Naive thymus-derived CD8-positive, alpha-beta T cell (primary cell): Measurements from ENCODE around the gene PCDHGA7. TPM values are rescaled to one million over a fixed set of nuclear protein-coding genes. Genes with fewer than 3 reads are reported as not detected.
"Not testable (repeated sequence)": the region's sequence is repeated elsewhere in the genome, so short reads cannot be mapped to it uniquely, and the experiment has no call there.

ENCODE experiments used
- ATAC-seq, 2 donors: fragments of 150-1000 bp; cut with Tn5 transposase in 1 of 2; sonication (Bioruptor Pico), chemical (Tn5 transposase) in 1 of 2; 1 replicate in 1 of 2; 2 replicates in 1 of 2; pipeline ENCODE4 v1.10.0; 2021; ENCODE audit warnings: mild to moderate bottlenecking in 2 of 2, moderate library complexity in 2 of 2
- POLR2A ChIA-PET: fragments of 350-600 bp; sonication (Branson Sonifier 250); formaldehyde crosslinking; loops from one replicate; lab custom pipeline; 2021; ENCODE audit warnings: antibody characterized with exemption; lab: Charles Lee
- DNase-seq, 10 donors: peaks; one replicate each; pipeline versions ENCODE4 v3.0.0 to v3.0.0-alpha.2; 2020 to 2022
- H3K27ac Mint-ChIP-seq, 10 donors: one replicate each; pipeline ENCODE4 v1.8.0; 2020 to 2022; ENCODE audit warnings: mild to moderate bottlenecking in 10 of 10, mixed read lengths in 10 of 10, moderate library complexity in 4 of 10, inconsistent platforms in 1 of 10
- H3K27me3 Mint-ChIP-seq, 5 donors: one replicate each; pipeline ENCODE4 v1.8.0; 2021 to 2022; ENCODE audit warnings: mixed read lengths in 5 of 5
- H3K36me3 Mint-ChIP-seq, 3 donors: one replicate each; pipeline ENCODE4 v1.8.0; 2020 to 2022; ENCODE audit warnings: mixed read lengths in 3 of 3, mild to moderate bottlenecking in 2 of 3, inconsistent platforms in 1 of 3
- H3K4me1 Mint-ChIP-seq, 4 donors: one replicate each; pipeline ENCODE4 v1.8.0; 2021 to 2022; ENCODE audit warnings: mixed read lengths in 4 of 4
- H3K4me3 Mint-ChIP-seq, 10 donors: one replicate each; pipeline ENCODE4 v1.8.0; 2020 to 2022; ENCODE audit warnings: mild to moderate bottlenecking in 10 of 10, mixed read lengths in 10 of 10, moderate library complexity in 6 of 10, inconsistent platforms in 1 of 10
- H3K9me3 Mint-ChIP-seq, 9 donors: one replicate each; pipeline ENCODE4 v1.8.0; 2020 to 2022; ENCODE audit warnings: mixed read lengths in 9 of 9, mild to moderate bottlenecking in 3 of 9, inconsistent platforms in 1 of 9, moderate library complexity in 1 of 9
- polyA plus RNA-seq, 3 donors: library from polyadenylated mRNA; unstranded; fragments of 300-500 nt; fragmentation: Illumina TruSeq; gene quantifications; one replicate each; pipeline ENCODE4 v1.2.3, GENCODE V29; 2021
- total RNA-seq, 8 experiments: library from RNA in 2 of 8; stranded (reverse) in 2 of 8; gene quantifications; one replicate each; pipeline ENCODE4 v1.2.3 and lab custom pipeline; 2021 to 2026

The PCDHGA7 gene
- total and polyA plus RNA-seq, 5 experiments from 2014 or later = 0.33 to 0.42 TPM; not detected in 3

DNA sequence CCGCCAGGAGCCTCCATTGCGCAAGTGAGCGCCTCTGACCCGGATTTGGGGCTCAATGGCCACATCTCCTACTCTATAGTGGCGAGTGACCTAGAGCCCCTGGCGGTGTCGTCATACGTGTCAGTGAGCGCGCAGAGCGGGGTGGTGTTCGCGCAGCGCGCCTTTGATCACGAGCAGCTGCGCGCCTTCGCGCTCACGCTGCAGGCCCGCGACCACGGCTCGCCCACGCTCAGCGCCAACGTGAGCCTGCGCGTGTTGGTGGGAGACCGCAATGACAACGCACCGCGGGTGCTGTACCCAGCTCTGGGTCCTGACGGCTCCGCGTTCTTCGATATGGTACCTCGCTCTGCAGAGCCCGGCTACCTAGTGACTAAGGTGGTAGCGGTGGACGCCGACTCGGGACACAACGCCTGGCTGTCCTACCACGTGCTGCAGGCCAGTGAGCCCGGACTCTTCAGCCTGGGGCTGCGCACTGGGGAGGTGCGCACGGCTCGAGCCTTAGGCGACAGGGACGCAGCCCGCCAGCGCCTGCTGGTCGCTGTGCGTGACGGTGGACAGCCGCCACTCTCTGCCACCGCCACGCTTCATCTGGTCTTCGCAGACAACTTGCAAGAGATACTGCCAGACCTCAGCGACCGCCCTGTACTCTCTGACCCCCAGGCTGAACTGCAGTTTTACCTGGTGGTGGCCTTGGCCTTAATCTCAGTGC, 27.2 kb downstream of the PCDHGA7 start:
- POLR2A ChIA-PET = no interaction called here
- H3K27ac Mint-ChIP-seq = no peak overlapping the region
- peaks cover 0 to 68% (median 44%) of the 10 kb centered on the region in 9 donors for H3K9me3 Mint-ChIP-seq
- H3K36me3 Mint-ChIP-seq = peaks cover 10 to 48% (median 24%) of the 10 kb centered on the region in 3 donors
- peaks cover 49 to 78% (median 67%) of the 10 kb centered on the region in 5 donors for H3K27me3 Mint-ChIP-seq
- H3K4me1 Mint-ChIP-seq = peaks cover 9 to 21% (median 13%) of the 10 kb centered on the region in 4 donors
- H3K4me3 Mint-ChIP-seq = peak overlapping the region in 1 of 10 donors; percentile 63
- no peak for DNase-seq
- no peak for ATAC-seq

DNA sequence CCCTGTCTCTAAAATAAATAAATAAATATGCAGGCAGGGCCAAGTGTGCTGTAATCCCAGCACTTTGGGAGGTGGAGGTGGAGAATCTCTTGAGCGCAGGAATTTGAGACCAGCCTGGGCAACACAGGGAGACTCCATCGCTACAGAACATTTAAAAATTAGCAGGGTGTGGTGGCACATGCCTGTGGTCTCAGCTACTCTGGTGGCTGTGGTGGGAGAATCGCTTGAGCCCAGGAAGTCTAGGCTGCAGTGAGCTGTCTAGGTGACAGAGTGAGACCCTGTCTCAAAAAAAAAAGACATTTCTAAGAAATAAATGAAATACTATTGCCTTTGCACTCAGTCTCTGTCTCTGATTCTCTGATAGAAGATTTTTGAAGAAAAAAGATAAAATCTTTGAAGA, 29.0 kb downstream of the PCDHGA7 start:
- DNase-seq (no peak), ATAC-seq (no peak)
- Mint-ChIP-seq H3K4me1 (peaks cover 9 to 21% (median 13%) of the 10 kb centered on the region in 4 donors), H3K27me3 (peaks cover 45 to 77% (median 64%) of the 10 kb centered on the region in 5 donors), H3K4me3 (no peak overlapping the region), H3K36me3 (peaks cover 14 to 46% (median 23%) of the 10 kb centered on the region in 3 donors), H3K27ac (peak overlapping the region in 1 of 10 donors; percentile 50), H3K9me3 (peaks cover 0 to 65% (median 40%) of the 10 kb centered on the region in 9 donors)
- POLR2A ChIA-PET = no interaction called here

DNA sequence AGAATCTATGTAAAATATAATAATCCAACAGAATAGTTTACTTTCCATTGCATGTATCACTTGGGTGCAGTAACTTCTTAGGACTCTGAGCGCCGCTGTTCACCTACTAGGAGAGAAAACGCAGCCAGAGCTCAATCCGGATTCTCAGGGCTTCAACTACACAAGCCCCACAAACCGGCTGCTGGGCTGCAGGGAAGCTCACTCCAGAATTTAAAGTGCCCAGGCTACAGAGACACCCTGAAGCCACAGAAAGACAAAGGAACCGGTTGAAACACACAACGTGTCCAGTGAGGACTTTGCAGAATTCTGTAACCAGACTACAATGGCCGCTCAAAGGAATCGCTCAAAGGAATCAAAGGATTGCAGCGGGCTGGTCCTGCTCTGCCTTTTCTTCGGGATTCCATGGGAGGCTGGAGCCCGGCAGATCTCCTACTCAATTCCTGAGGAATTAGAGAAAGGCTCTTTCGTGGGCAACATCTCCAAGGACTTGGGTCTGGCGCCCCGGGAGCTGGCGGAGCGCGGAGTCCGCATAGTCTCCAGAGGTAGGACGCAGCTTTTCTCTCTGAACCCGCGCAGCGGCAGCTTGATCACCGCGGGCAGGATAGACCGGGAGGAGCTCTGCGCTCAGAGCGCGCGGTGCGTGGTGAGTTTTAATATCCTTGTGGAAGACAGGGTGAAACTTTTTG, 30.5 kb downstream of the PCDHGA7 start, which contains the start of gene PCDHGA10:
PCDHGA10 (plus strand) TSS at position 134 of the 686 bp plus-strand sequence; CDS start at position 323, 189 bp downstream.
- peaks cover 17 to 44% (median 23%) of the 10 kb centered on the region in 3 donors for H3K36me3 Mint-ChIP-seq
- H3K9me3 Mint-ChIP-seq = peaks cover 0 to 63% (median 43%) of the 10 kb centered on the region in 9 donors
- H3K27ac Mint-ChIP-seq = peak within 1 kb of the TSS in 3 of 10 donors; percentile 46 to 76 (median 50)
- ATAC-seq (peak; percentile 77 to 78), DNase-seq (peak in 9 of 10 donors; percentile 16 to 72 (median 48))
- H3K4me1 Mint-ChIP-seq = peaks cover 10 to 24% (median 15%) of the 10 kb centered on the region in 4 donors
- peak within 1 kb of the TSS; percentile 78 to 91 (median 90) for H3K4me3 Mint-ChIP-seq
- POLR2A ChIA-PET = interaction anchor here (1.6 kb wide), 1 partner anchor 93 kb away, joined by 4 read pairs; the partner anchor contains the start of gene TAF7
- peaks cover 46 to 73% (median 64%) of the 10 kb centered on the region in 5 donors for H3K27me3 Mint-ChIP-seq

DNA sequence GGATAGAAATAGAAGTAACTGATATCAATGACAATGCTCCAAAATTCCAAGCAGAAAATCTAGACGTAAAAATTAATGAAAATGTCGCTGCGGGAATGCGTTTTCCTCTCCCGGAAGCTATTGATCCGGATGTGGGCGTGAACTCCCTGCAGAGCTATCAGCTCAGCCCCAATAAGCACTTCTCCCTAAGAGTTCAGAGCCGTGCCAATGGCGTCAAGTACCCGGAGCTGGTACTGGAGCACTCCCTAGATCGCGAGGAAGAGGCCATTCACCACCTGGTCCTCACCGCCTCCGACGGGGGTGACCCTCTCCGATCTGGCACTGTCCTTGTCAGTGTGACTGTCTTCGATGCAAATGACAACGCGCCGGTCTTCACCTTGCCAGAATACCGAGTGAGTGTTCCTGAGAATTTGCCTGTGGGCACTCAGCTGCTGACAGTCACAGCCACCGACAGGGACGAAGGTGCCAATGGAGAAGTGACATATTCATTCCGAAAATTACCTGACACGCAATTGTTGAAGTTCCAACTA, 31.1 kb downstream of the PCDHGA7 start:
- ATAC-seq = no peak
- peak overlapping the region in 3 of 10 donors; percentile 44 to 76 (median 46) for H3K27ac Mint-ChIP-seq
- POLR2A ChIA-PET = interaction anchor here (1.6 kb wide), 1 partner anchor 93 kb away, joined by 4 read pairs; the partner anchor contains the start of gene TAF7
- peaks cover 9 to 24% (median 16%) of the 10 kb centered on the region in 4 donors for H3K4me1 Mint-ChIP-seq
- H3K36me3 Mint-ChIP-seq = peaks cover 22 to 44% (median 23%) of the 10 kb centered on the region in 3 donors
- H3K4me3 Mint-ChIP-seq = peak overlapping the region; percentile 78 to 91 (median 90)
- DNase-seq = no peak
- H3K9me3 Mint-ChIP-seq = peaks cover 0 to 63% (median 43%) of the 10 kb centered on the region in 9 donors
- peaks cover 48 to 73% (median 65%) of the 10 kb centered on the region in 5 donors for H3K27me3 Mint-ChIP-seq

DNA sequence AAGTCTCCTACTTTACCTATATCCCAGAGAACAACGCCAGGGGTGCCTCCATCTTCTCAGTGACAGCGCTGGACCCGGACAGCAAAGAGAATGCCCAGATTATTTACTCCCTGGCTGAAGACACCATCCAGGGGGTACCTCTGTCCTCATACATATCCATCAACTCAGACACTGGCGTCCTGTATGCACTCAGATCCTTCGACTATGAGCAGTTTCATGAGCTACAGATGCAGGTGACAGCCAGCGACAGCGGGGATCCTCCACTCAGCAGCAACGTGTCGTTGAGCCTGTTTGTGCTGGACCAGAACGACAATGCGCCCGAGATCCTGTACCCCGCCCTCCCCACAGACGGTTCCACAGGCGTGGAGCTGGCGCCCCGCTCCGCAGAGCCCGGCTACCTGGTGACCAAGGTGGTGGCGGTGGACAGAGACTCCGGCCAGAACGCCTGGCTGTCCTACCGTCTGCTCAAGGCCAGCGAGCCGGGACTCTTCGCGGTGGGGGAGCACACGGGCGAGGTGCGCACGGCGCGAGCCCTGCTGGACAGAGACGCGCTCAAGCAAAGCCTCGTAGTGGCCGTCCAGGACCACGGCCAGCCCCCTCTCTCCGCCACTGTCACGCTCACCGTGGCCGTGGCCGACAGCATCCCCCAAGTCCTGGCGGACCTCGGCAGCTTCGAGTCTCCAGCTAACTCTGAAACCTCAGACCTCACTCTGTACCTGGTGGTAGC, 32.2 kb downstream of the PCDHGA7 start:
- H3K4me3 Mint-ChIP-seq = peak overlapping the region in 8 of 10 donors; percentile 0 to 81 (median 36)
- ATAC-seq, H3K27ac Mint-ChIP-seq, DNase-seq, POLR2A ChIA-PET: not testable (repeated sequence)
- H3K36me3 Mint-ChIP-seq = peaks cover 19 to 40% (median 24%) of the 10 kb centered on the region in 3 donors
- peaks cover 9 to 24% (median 16%) of the 10 kb centered on the region in 4 donors for H3K4me1 Mint-ChIP-seq
- H3K9me3 Mint-ChIP-seq = peaks cover 0 to 62% (median 39%) of the 10 kb centered on the region in 9 donors
- peaks cover 47 to 74% (median 61%) of the 10 kb centered on the region in 5 donors for H3K27me3 Mint-ChIP-seq

DNA sequence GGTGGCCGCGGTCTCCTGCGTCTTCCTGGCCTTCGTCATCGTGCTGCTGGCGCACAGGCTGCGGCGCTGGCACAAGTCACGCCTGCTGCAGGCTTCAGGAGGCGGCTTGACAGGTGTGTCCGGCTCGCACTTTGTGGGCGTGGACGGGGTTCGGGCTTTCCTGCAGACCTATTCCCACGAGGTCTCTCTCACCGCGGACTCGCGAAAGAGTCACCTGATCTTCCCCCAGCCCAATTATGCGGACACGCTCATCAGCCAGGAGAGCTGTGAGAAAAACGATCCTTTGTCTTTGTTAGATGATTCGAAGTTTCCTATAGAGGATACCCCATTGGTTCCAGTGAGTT, 32.7 kb downstream of the PCDHGA7 start:
- DNase-seq, ATAC-seq, H3K27ac Mint-ChIP-seq, POLR2A ChIA-PET: not testable (repeated sequence)
- peak overlapping the region in 6 of 10 donors; percentile 14 to 49 (median 31) for H3K4me3 Mint-ChIP-seq
- H3K4me1 Mint-ChIP-seq = peaks cover 9 to 24% (median 17%) of the 10 kb centered on the region in 4 donors
- H3K36me3 Mint-ChIP-seq = peaks cover 21 to 41% (median 25%) of the 10 kb centered on the region in 3 donors
- H3K9me3 Mint-ChIP-seq = peaks cover 0 to 64% (median 35%) of the 10 kb centered on the region in 9 donors
- peaks cover 48 to 74% (median 63%) of the 10 kb centered on the region in 5 donors for H3K27me3 Mint-ChIP-seq

DNA sequence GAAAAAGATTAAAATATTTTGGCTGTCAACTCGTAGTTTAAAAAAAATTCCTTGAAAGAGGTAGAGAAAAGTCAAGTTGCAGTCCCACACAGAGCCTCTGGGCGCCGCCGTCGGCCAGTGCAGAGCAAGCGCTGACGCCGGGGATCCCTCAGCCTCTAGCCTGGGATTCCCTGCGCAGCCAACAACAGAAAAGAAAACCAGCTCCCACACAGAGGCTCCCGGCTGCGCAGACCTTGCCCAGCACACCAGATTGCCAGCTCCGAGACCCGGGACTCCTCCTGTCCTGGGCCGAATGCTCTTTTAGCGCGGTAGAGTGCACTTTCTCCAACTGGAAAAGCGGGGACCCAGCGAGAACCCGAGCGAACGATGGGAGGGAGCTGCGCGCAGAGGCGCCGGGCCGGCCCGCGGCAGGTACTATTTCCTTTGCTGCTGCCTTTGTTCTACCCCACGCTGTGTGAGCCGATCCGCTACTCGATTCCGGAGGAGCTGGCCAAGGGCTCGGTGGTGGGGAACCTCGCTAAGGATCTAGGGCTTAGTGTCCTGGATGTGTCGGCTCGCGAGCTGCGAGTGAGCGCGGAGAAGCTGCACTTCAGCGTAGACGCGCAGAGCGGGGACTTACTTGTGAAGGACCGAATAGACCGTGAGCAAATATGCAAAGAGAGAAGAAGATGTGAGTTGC, 35.1 kb downstream of the PCDHGA7 start, which contains the start of gene PCDHGB7:
PCDHGB7 (plus strand) TSS at position 184 of the 679 bp plus-strand sequence; CDS start at position 367, 183 bp downstream.
- POLR2A ChIA-PET = not testable (repeated sequence)
- Mint-ChIP-seq H3K9me3 (peaks cover 0 to 85% (median 36%) of the 10 kb centered on the region in 9 donors), H3K4me3 (peak within 1 kb of the TSS; percentile 49 to 80 (median 70)), H3K36me3 (peaks cover 36 to 54% (median 38%) of the 10 kb centered on the region in 3 donors), H3K27ac (peak within 1 kb of the TSS in 5 of 10 donors; percentile 7 to 80 (median 53)), H3K27me3 (peaks cover 51 to 90% (median 72%) of the 10 kb centered on the region in 5 donors), H3K4me1 (peaks cover 9 to 28% (median 19%) of the 10 kb centered on the region in 4 donors)
- DNase-seq = peak in 8 of 10 donors; percentile 19 to 39 (median 28)
- ATAC-seq = peak; percentile 38 to 65

DNA sequence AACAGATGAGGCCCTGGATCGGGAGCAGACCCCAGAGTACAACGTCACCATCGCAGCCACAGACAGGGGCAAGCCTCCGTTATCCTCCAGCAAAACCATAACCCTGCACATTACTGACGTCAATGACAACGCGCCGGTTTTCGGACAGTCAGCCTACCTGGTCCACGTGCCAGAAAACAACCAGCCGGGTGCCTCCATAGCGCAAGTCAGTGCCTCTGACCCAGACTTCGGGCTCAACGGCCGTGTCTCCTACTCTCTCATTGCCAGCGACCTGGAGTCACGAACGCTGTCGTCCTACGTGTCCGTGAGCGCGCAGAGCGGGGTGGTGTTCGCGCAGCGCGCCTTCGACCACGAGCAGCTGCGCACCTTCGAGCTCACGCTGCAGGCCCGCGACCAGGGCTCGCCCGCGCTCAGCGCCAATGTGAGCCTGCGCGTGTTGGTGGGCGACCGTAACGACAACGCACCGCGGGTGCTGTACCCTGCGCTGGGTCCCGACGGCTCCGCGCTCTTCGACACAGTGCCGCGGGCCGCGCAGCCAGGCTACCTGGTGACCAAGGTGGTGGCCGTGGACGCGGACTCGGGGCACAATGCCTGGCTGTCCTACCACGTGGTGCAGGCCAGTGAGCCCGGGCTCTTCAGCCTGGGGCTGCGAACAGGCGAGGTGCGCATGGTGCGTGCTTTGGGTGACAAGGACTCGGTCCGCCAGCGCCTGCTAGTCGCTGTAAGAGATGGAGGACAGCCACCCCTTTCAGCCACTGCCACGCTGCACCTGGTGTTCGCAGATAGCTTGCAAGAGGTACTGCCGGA, 36.7 kb downstream of the PCDHGA7 start:
- peaks cover 0 to 85% (median 39%) of the 10 kb centered on the region in 9 donors for H3K9me3 Mint-ChIP-seq
- peaks cover 36 to 61% (median 36%) of the 10 kb centered on the region in 3 donors for H3K36me3 Mint-ChIP-seq
- DNase-seq = no peak
- POLR2A ChIA-PET = no interaction called here
- H3K27ac Mint-ChIP-seq = peak overlapping the region in 4 of 10 donors; percentile 7 to 90 (median 62)
- H3K4me3 Mint-ChIP-seq = peak overlapping the region in 4 of 10 donors; percentile 23 to 67 (median 44)
- H3K27me3 Mint-ChIP-seq = peaks cover 46 to 90% (median 68%) of the 10 kb centered on the region in 5 donors
- peaks cover 0 to 19% (median 8%) of the 10 kb centered on the region in 4 donors for H3K4me1 Mint-ChIP-seq
- ATAC-seq = no peak

DNA sequence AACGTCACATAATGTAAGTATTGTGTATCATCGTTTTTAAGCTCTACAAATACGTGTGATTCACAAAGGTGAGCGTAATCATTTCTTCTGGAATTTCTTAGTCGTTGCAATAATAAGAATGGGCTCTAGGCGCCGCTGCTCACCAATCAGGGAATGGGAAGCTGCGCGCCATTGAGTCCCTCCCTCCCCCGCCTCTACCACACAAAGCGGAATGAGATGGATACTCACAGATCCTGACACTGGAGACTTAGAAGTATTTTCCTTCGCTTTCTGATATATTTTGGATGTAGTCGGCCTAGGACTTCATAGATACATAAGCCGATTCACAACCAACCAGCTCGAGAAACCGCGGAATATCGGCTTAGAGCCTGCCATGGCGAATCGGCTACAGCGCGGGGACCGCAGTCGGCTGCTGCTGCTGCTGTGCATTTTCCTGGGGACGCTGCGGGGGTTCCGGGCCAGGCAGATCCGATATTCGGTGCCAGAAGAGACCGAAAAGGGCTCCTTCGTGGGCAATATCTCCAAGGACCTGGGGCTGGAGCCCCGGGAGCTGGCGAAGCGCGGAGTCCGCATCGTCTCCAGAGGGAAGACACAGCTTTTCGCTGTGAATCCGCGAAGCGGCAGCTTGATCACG, 38.4 kb downstream of the PCDHGA7 start, which contains the start of gene PCDHGA11:
PCDHGA11 (plus strand) TSS at position 197 of the 634 bp plus-strand sequence; CDS start at position 374, 177 bp downstream.
- ATAC-seq = peak; percentile 39 to 49
- peak in 4 of 10 donors; percentile 20 to 42 (median 34) for DNase-seq
- Mint-ChIP-seq H3K27me3 (peaks cover 46 to 90% (median 68%) of the 10 kb centered on the region in 5 donors), H3K27ac (peak within 1 kb of the TSS in 2 of 10 donors; percentile 64 to 93), H3K4me3 (peak within 1 kb of the TSS; percentile 50 to 85 (median 76)), H3K9me3 (peaks cover 0 to 86% (median 36%) of the 10 kb centered on the region in 9 donors), H3K4me1 (peaks cover 0 to 17% (median 5%) of the 10 kb centered on the region in 4 donors), H3K36me3 (peaks cover 31 to 54% (median 35%) of the 10 kb centered on the region in 3 donors)
- POLR2A ChIA-PET = no interaction called here

DNA sequence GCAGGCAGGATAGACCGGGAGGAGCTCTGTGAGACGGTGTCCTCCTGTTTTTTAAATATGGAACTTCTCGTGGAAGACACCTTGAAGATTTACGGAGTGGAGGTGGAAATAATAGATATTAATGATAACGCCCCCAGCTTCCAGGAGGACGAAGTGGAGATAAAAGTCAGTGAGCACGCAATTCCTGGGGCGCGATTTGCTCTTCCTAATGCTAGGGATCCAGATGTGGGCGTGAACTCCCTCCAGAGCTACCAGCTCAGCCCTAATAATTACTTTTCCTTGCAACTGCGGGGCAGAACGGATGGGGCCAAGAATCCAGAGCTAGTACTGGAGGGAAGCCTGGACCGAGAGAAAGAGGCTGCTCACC, 38.9 kb downstream of the PCDHGA7 start:
- POLR2A ChIA-PET = no interaction called here
- peak overlapping the region; percentile 50 to 85 (median 74) for H3K4me3 Mint-ChIP-seq
- peaks cover 31 to 58% (median 35%) of the 10 kb centered on the region in 3 donors for H3K36me3 Mint-ChIP-seq
- peak overlapping the region in 2 of 10 donors; percentile 64 to 93 for H3K27ac Mint-ChIP-seq
- no peak for DNase-seq
- ATAC-seq = no peak
- peaks cover 0 to 86% (median 36%) of the 10 kb centered on the region in 9 donors for H3K9me3 Mint-ChIP-seq
- H3K27me3 Mint-ChIP-seq = peaks cover 44 to 90% (median 69%) of the 10 kb centered on the region in 5 donors
- H3K4me1 Mint-ChIP-seq = peaks cover 0 to 17% (median 5%) of the 10 kb centered on the region in 4 donors
